GM10248 (cell line): ENCODE measurements around the gene CCDC8.
"Not testable (repeated sequence)": the region's sequence is repeated elsewhere in the genome, so short reads cannot be mapped to it uniquely, and the experiment has no call there.

ENCODE experiments used
- CTCF ChIA-PET: fragments of 300-600 bp; sonication (Branson Sonifier 250); formaldehyde crosslinking; extraction: SDS; loops from one replicate; lab custom pipeline; 2021; ENCODE audit warnings: antibody characterized with exemption; lab: Yijun Ruan, JAX
- POLR2A ChIA-PET: fragments of 350-650 bp; sonication (Branson Sonifier 250); formaldehyde crosslinking; extraction: SDS; loops from one replicate; lab custom pipeline; 2020; ENCODE audit warnings: antibody characterized with exemption; lab: Yijun Ruan, JAX
- DNase-seq: peaks from one replicate; pipeline ENCODE4 v3.0.0; 2012; ENCODE audit errors: extremely low spot score
- TF ChIP-seq, protein P1 (sequence below): IDR thresholded peaks from 2 replicates; pipeline ENCODE4 v1.5.1; 2012; ENCODE audit warnings: mild to moderate bottlenecking, low read depth; ENCODE audit errors: extremely low read depth, missing control alignments, control extremely low read depth

CCDC8 gene

DNA sequence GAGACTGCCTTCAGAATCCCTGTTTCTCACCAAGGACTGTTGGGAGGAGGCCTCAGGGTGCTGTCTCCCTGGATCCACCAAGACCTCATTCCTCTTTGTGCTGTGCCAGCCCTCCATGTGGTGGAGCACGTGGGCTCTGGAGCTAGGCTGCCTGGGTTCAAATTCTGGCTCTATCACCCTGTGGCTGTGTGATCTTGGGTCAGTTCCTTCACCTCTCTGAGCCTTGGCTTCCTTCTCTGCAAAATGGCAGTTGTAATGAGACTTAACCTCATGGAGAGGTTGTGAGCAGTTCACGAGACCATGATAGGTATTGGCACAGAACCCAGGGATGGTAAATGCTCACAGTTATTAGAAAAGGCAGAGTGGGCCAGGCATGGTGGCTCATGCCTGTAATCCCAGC is 9.0 kb upstream of the CCDC8 start:
- CTCF ChIA-PET: interaction anchor here (1.7 kb wide), 1 partner anchor 92 kb away, joined by 4 read pairs; no protein-coding TSS in a partner anchor
- POLR2A ChIA-PET: no interaction called here
- TF ChIP-seq, protein P1, sequence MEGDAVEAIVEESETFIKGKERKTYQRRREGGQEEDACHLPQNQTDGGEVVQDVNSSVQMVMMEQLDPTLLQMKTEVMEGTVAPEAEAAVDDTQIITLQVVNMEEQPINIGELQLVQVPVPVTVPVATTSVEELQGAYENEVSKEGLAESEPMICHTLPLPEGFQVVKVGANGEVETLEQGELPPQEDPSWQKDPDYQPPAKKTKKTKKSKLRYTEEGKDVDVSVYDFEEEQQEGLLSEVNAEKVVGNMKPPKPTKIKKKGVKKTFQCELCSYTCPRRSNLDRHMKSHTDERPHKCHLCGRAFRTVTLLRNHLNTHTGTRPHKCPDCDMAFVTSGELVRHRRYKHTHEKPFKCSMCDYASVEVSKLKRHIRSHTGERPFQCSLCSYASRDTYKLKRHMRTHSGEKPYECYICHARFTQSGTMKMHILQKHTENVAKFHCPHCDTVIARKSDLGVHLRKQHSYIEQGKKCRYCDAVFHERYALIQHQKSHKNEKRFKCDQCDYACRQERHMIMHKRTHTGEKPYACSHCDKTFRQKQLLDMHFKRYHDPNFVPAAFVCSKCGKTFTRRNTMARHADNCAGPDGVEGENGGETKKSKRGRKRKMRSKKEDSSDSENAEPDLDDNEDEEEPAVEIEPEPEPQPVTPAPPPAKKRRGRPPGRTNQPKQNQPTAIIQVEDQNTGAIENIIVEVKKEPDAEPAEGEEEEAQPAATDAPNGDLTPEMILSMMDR: no peak
- no peak for DNase-seq

DNA sequence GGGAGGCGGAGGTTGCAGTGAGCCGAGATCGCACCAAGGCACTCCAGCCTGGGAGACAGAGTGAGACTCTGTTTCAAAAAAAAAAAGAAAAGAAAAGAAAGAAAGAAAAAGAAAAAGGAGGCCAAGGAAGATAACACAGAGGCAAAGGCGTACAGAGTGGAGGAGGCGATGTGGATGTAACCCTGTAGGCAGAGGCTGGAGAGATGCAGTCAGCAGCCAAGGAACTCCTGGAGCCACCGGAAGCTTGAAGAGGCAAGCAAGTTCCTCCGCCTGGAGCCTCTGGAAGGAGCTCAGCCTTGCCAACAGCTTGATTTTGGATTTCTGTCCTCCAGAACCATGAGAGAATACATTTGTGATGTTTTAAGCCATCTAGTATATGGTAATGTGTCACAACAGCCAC is 6.7 kb upstream of the CCDC8 start:
- TF ChIP-seq, protein P1: no peak
- ChIA-PET POLR2A (no interaction called here), CTCF (interaction anchor here (1.6 to 1.7 kb wide), 2 partner anchors 14 to 19 kb away, joined by 3 read pairs; no protein-coding TSS in a partner anchor)
- no peak for DNase-seq

DNA sequence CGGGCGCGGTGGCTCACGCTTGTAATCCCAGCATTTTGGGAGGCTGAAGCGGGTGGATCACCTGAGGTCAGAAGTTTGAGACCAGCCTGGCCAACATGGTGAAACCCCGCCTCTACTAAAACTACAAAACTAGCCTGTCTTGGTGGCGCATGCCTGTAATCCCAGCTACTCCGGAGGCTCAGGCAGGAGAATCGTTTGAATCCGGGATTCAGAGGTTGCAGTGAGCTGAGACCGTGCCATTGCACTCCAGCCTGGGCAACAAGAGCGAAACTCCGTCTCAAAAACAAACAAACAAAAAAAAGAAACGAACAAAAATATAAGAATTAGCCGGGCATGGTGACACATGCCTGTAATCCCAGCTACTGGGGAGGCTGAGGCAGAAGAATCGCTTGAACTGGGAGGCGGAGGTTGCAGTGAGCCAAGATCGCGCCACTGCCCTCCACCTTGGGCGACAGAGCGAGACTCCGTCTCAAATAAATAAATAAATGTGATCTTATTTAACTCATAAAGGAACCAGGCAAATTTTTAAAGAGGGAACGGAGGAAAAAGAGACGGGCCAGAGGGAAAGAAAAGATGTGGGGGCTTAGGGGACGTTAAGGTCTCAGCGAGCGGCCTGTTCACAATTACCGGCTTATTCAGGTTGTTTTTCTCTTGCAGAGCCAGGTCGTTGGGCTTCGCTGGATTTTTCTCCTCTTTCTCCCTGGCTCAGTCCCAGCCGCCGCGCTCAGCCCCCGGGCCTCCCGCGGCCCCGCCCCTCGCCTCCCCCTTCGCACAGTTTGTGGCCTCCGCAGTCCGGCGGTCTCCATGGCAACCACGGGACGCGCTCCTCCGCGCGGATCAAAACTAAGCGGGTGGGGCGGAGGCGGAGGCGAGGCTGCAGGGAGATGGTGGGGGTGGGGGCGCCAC is 2.7 kb upstream of the CCDC8 start:
- CTCF ChIA-PET: interaction anchor here (1.1 to 2.1 kb wide), 3 partner anchors 11 to 71 kb away, joined by 3 to 8 read pairs (median 3); no protein-coding TSS in a partner anchor
- POLR2A ChIA-PET: not testable (repeated sequence)
- DNase-seq: peak; percentile 57

DNA sequence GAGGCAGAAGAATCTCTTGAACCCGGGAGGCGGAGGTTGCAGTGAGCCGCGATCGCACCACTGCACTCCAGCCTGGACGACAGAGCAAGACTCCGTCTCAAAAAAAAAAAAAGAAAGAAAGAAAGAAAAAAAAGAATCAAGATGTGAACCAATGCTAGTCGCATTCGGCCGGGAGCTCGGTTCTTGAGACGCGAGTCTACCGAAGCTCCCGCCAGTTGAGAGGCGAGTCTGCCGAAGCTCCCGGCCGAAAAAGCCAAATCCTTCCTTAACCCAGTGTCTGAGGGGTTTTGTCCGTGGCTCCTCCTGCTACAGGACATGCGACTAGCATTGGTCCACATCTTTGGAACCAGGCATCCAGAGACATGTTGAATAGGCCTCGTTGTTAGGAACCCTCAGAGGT is 1.5 kb upstream of the CCDC8 start:
- DNase-seq, POLR2A ChIA-PET: not testable (repeated sequence)
- CTCF ChIA-PET: interaction anchor here (1.2 kb wide), 1 partner anchor 12 kb away, joined by 3 read pairs; no protein-coding TSS in a partner anchor

DNA sequence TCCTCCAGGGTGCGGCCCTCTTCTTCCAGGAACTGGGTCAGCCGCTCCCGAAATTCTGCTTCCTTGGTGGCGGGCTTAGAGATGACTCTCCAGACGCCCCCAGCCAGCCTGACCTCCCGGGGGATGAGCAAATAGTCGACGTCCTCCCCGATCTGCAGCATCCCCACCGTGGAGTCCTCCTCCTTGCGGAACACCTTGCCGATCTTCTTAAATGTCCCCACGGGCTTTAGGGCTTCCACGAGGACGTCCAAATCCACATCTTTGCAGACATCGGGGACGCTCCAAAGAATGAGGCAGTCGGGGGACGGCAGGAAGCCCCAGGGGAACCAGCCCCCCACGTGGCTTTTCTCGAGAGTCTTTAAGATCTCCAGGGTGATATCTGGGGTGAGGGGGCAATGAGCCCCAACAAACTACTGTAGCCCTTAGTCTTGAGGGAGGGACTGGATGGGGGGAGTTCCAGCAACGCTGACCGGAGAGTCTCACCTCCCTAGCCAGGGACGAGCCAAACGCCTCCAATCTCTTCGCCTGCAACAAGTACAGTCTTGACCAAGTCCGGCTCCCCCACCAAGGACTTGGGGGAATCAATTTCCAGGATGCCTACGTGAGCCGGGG is 608 bp downstream of the CCDC8 start:
- POLR2A ChIA-PET: no interaction called here
- TF ChIP-seq, protein P1: no peak
- CTCF ChIA-PET: interaction anchor here (0.8 to 1.0 kb wide), 2 partner anchors 11 to 101 kb away, joined by 3 read pairs; no protein-coding TSS in a partner anchor
- DNase-seq: no peak

DNA sequence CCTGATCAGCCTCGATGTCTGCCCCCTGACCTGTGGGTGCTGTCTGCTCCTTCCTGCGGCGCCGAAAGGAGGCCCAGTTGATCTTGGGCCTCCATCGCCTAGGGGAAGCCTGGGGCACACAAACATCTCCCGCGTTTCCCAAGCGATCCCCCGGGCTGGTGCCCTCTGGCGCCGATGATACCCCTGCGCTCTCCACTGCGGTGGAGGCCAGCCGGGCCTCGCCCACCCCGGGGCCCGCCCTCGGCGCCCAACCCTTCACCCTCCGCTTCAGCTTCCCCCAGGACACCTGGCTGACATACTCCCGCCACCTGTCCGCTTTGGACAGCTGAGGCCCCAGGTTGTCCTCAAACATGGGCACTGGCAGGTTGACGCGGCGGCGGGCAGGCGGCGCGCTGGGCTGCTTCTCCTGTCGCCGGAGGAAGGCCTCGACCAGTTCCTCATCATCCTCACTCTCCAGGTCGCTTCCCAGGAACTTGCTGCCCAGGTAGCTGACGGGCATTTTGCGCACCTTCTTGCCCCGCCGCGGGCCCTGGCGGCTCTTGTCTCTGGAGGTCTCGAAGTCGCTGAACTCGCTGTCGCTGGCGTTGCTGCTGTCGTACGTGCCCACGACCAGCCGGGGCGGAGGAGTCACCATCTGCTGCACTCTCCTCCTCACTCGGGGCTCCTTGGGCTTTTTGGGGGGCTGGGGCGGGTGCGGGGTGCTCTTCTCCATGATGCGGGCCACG is 1.3 kb downstream of the CCDC8 start:
- TF ChIP-seq, protein P1: no peak
- CTCF ChIA-PET: no interaction called here
- no peak for DNase-seq
- POLR2A ChIA-PET: no interaction called here
